PFSK-1 (cell line): ENCODE data around the gene IGSF9B.

Experiments
- FOXP2 ChIP-seq: optimal IDR thresholded peaks from 2 replicates; pipeline ENCODE3; 2011; ENCODE audit warnings: borderline replicate concordance, control low read depth, inconsistent platforms; ENCODE audit not compliant: insufficient read depth; ENCODE audit errors: extremely low read length, extremely low read depth
- POLR2AphosphoS5 ChIP-seq: IDR thresholded peaks from 2 replicates; pipeline ENCODE4 v1.6.1; 2012; ENCODE audit warnings: low read depth, mild to moderate bottlenecking, control low read depth, low read length, moderate library complexity
- REST ChIP-seq, 2 experiments: IDR thresholded peaks; 2 replicates each; pipeline versions ENCODE4 v1.6.1 to v1.8.0; 2011 to 2012; ENCODE audit warnings: low read depth in 2 of 2, low read length in 2 of 2, control low read depth in 1 of 2, inconsistent platforms in 1 of 2, mild to moderate bottlenecking in 1 of 2, moderate library complexity in 1 of 2; ENCODE audit not compliant: insufficient read depth in 1 of 2
- SIN3A ChIP-seq: IDR thresholded peaks from 2 replicates; pipeline ENCODE4 v1.6.1; 2012; ENCODE audit warnings: mild to moderate bottlenecking, low read length, moderate library complexity, borderline replicate concordance; ENCODE audit not compliant: insufficient read depth
- TAF1 ChIP-seq: IDR thresholded peaks from 2 replicates; pipeline ENCODE4 v1.6.1; 2012; ENCODE audit warnings: low read length, control low read depth, borderline replicate concordance; ENCODE audit not compliant: insufficient read depth

IGSF9B gene

GRCh38 chr11:133993107-133993506 lies 36.3 kb upstream of the IGSF9B start:
- TF ChIP-seq REST (IDR thresholded peaks at IDR 0.05; ENCODE audit: insufficient read depth in 1 of 2, low read depth in 2 of 2, low read length in 2 of 2) (no peak), TAF1 (no peak), FOXP2 (no peak), SIN3A (no peak), POLR2AphosphoS5 (no peak)

- no peak for TF ChIP-seq FOXP2
Observed at GRCh38 chr11:133992121-133992520, 35.4 kb upstream of the IGSF9B start.

GRCh38 chr11:133991101-133991500 lies 34.3 kb upstream of the IGSF9B start:
- TF ChIP-seq POLR2AphosphoS5 (no peak), TAF1 (no peak), SIN3A (no peak), REST (IDR thresholded peaks at IDR 0.05; ENCODE audit: insufficient read depth in 1 of 2, low read depth in 2 of 2, low read length in 2 of 2) (no peak), FOXP2 (no peak)

- TF ChIP-seq REST (IDR thresholded peaks at IDR 0.05; ENCODE audit: insufficient read depth in 1 of 2, low read depth in 2 of 2, low read length in 2 of 2) (no peak), POLR2AphosphoS5 (no peak), FOXP2 (no peak), SIN3A (no peak), TAF1 (no peak)
Observed at GRCh38 chr11:133990501-133990900, 33.7 kb upstream of the IGSF9B start.

- TF ChIP-seq SIN3A (no peak), FOXP2 (no peak), POLR2AphosphoS5 (no peak), REST (IDR thresholded peaks at IDR 0.05; ENCODE audit: insufficient read depth in 1 of 2, low read depth in 2 of 2, low read length in 2 of 2) (no peak)
Observed at GRCh38 chr11:133988686-133989410, 32.1 kb upstream of the IGSF9B start.
